GM12892 (cell line): Measurements from ENCODE around the gene MYO18B.

Experiments
- POLR2A ChIP-seq: IDR thresholded peaks from 2 replicates; pipeline ENCODE4 v1.6.1; 2011; ENCODE audit warnings: low read depth, low read length, control low read depth
- POLR2AphosphoS5 ChIP-seq: IDR thresholded peaks from 2 replicates; pipeline ENCODE4 v1.6.1; 2011; ENCODE audit warnings: low read depth, low read length, control low read depth
- TAF1 ChIP-seq: IDR thresholded peaks from 2 replicates; pipeline ENCODE4 v1.6.1; 2011; ENCODE audit warnings: low read depth, mild to moderate bottlenecking, control low read depth, low read length, borderline replicate concordance

DNA sequence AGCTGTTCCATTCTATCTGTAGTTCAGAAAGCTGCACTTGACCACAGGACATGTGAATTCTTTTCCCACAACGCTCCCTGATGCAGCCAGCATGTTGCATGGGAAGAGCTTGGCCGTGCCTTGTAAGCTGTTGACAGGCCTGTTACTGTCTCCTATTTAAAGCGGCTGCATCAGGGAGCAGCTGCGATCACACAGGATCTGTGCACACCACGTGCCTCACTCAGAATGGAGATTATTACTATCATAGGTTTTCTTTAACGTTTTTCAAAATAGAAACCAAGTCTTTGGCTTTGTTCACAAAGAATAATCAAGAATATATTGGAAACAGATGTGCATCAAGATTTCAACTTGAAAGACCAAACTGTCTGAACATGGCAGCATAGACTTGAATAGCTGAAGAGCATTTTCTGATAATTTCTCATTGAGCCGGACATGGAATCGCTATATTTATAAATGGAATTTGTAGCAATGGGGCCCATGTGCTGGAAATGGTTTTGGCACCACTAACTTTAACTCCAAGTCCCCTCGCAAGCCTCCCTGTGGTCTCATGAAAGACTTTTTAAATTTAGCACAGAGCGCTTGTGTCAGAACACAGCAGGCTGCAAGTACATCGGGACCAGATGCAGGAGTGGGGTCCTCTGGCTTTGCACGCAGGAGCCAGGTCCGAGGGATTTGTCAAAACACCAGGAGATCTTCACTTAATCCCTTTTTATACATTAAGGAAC, 40.8 kb upstream of the MYO18B start:
- TF ChIP-seq TAF1, result no peak
- TF ChIP-seq POLR2A, result no peak
- no peak for TF ChIP-seq POLR2AphosphoS5
